Ascending aorta (tissue), 2 donors: ENCODE measurements around the gene WDR70. TPM values are rescaled to one million over a fixed set of nuclear protein-coding genes. Genes with fewer than 3 reads are reported as not detected.

ENCODE experiments used
- DNase-seq, 2 donors: peaks; one replicate each; pipeline ENCODE4 v3.0.0-alpha.2; 2019; ENCODE audit warnings: low spot score in 2 of 2
- H3K27ac ChIP-seq, 2 donors: fragments of 200-600 bp; sonication (generic); one replicate each; pipeline ENCODE4 v1.5.1; 2016 to 2017; ENCODE audit warnings: mild to moderate bottlenecking in 1 of 2
- H3K27me3 ChIP-seq: fragments of 200-600 bp; sonication (generic); one replicate; pipeline ENCODE4 v1.5.1; 2017
- H3K36me3 ChIP-seq, 2 donors: fragments of 200-600 bp; sonication (generic); one replicate each; pipeline ENCODE4 v1.5.1; 2016
- H3K4me1 ChIP-seq, 2 donors: fragments of 200-600 bp; sonication (generic); one replicate each; pipeline ENCODE4 v1.5.1; 2016 to 2017; ENCODE audit warnings: mild to moderate bottlenecking in 1 of 2
- H3K4me3 ChIP-seq, 2 donors: fragments of 200-600 bp; sonication (generic); one replicate each; pipeline ENCODE4 v1.5.1; 2016 to 2017; ENCODE audit warnings: mild to moderate bottlenecking in 1 of 2
- H3K9me3 ChIP-seq, 2 donors: fragments of 200-600 bp; sonication (generic); one replicate each; pipeline ENCODE4 v1.5.1; 2016
- CTCF ChIP-seq, 3 experiments: fragments of 200-600 bp in 2 of 3; fragments of 450-650 bp in 1 of 3; sonication (generic) in 2 of 3; IDR thresholded peaks; one replicate each; pipeline ENCODE4 v1.5.1; 2016 to 2019; ENCODE audit warnings: antibody characterized with exemption in 3 of 3, mild to moderate bottlenecking in 1 of 3, moderate library complexity in 1 of 3
- intact Hi-C: fragments of 100-400 bp; cut with DNase I; formaldehyde crosslinking; loops from one replicate; pipeline ENCODE4 v1.15.1; 2023
- total RNA-seq: library from RNA; depleted of rRNA; stranded (reverse); fragments of >200 nt; gene quantifications from one replicate; pipeline ENCODE4 v1.1.0, GENCODE V29; 2016

The WDR70 gene
- total RNA-seq, 1 donor from 2014 or later, result 8.7 TPM

- Histone ChIP-seq H3K4me1 (peaks cover 4 to 8% of the 10 kb centered on the region in 2 donors), H3K4me3 (no peak overlapping the region), H3K9me3 (no peaks in the 10 kb centered on the region), H3K27ac (peak overlapping the region in 1 of 2 donors; percentile 20), H3K36me3 (no peaks in the 10 kb centered on the region), H3K27me3 (no peaks in the 10 kb centered on the region)
- DNase-seq, result no peak
- intact Hi-C loops, result no loop called here
- TF ChIP-seq CTCF (IDR thresholded peaks at IDR 0.05), result no peak
These were observed 358.4 kb downstream of the WDR70 start for GRCh38 chr5:37737326-37738056.

GRCh38 chr5:37738057-37738691, 359.1 kb downstream of the WDR70 start:
- H3K4me1 ChIP-seq, result peaks cover 4 to 8% of the 10 kb centered on the region in 2 donors
- H3K27ac ChIP-seq, result peak overlapping the region; percentile 9 to 37
- H3K4me3 ChIP-seq, result no peak overlapping the region
- H3K27me3 ChIP-seq, result no peaks in the 10 kb centered on the region
- H3K36me3 ChIP-seq, result peaks cover 0 to 3% of the 10 kb centered on the region in 2 donors
- TF ChIP-seq CTCF (IDR thresholded peaks at IDR 0.05), result no peak
- intact Hi-C loops, result no loop called here
- no peak for DNase-seq
- no peaks in the 10 kb centered on the region for H3K9me3 ChIP-seq

- H3K4me3 ChIP-seq, result no peak overlapping the region
- H3K36me3 ChIP-seq, result peaks cover 0 to 11% of the 10 kb centered on the region in 2 donors
- H3K4me1 ChIP-seq, result peaks cover 4 to 8% of the 10 kb centered on the region in 2 donors
- H3K9me3 ChIP-seq, result no peaks in the 10 kb centered on the region
- peak overlapping the region; percentile 37 to 44 for H3K27ac ChIP-seq
- intact Hi-C loops, result no loop called here
- no peaks in the 10 kb centered on the region for H3K27me3 ChIP-seq
- no peak for DNase-seq
- TF ChIP-seq CTCF (IDR thresholded peaks at IDR 0.05), result no peak
These were observed 359.9 kb downstream of the WDR70 start for GRCh38 chr5:37738865-37739488.

- Histone ChIP-seq H3K27ac (peak overlapping the region; percentile 44 to 45), H3K36me3 (peaks cover 0 to 14% of the 10 kb centered on the region in 2 donors), H3K27me3 (no peaks in the 10 kb centered on the region), H3K9me3 (no peaks in the 10 kb centered on the region), H3K4me3 (no peak overlapping the region), H3K4me1 (peaks cover 4 to 8% of the 10 kb centered on the region in 2 donors)
- no peak for DNase-seq
- intact Hi-C loops, result no loop called here
- TF ChIP-seq CTCF (IDR thresholded peaks at IDR 0.05), result no peak
These were observed 360.7 kb downstream of the WDR70 start for GRCh38 chr5:37739817-37740261.

GRCh38 chr5:37740331-37741066, 361.4 kb downstream of the WDR70 start:
- Histone ChIP-seq H3K4me3 (no peak overlapping the region), H3K27me3 (no peaks in the 10 kb centered on the region), H3K4me1 (peaks cover 4 to 8% of the 10 kb centered on the region in 2 donors), H3K36me3 (peaks cover 0 to 14% of the 10 kb centered on the region in 2 donors), H3K9me3 (no peaks in the 10 kb centered on the region), H3K27ac (peak overlapping the region; percentile 44 to 45)
- no peak for DNase-seq
- no peak for TF ChIP-seq CTCF (IDR thresholded peaks at IDR 0.05)
- intact Hi-C loops, result no loop called here
